Activated T-cell treated with anti-CD3 and anti-CD28 coated beads for 1 hour (primary cell): ENCODE measurements around the gene KRCC1.

Source experiments
- DNase-seq: peaks from one replicate; pipeline ENCODE4 v3.0.0-alpha.2; 2020; ENCODE audit warnings: low read depth

Gene KRCC1

DNA sequence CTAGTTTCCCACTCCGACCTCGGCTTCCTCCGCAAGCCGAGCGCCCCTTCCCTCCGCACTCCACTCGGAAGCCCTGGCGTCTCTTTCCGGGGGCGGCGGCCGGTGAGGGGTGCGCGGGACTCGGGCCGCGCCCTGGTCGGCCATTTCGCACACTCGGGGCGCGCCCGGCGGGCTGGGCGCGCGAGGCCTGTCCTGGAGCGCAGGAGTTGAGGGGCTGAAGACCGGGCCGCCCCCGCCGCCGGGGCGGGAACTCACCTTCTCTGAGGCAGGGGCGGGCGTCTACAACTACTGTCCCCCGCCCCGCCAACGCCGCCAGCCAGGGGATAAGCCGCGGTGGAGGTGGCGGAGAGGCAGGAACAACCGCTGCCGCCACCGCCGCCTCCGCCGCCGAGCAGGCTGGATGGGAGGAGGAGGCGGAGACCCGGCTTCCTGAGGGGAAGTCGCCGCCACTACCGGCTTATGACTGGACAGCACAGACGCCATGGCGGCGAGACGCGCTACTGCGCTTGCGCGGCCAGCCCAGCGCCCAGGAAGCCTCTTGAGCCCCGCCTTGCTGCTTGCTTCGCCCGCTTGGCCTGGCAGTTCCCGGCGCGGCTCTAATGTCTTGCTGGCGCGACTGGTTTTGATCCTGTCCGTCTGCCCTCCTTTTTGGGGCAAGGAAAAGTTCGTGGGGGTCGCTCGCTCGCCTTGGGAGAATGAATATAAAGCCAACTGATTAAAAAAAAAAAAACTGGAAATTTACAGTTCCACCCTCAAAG is at the start of gene KRCC1:
TSS of gene KRCC1 (minus strand) at position 413 of the 758 bp plus-strand sequence. CDS start 27,220 bp downstream, outside the sequence.
- peak; percentile 86 for DNase-seq

DNA sequence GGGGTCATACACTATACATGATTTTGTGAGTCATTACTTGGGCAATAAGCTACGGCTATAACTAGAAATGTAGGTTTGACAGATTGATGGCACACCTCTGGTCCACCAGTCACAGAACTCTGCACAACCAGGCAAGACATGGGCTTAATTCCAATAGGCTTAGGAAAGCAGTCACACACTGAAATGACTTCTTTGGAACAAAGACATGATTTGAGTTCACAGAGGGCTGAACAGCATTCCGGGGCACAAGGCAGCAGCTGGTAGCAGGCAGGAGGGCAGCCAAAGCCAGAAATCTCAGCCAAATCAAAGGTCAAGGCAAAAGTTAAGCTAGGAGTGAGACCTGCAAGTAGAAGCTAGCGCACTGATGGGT is 44.9 kb upstream of the KRCC1 start:
- DNase-seq = no peak

DNA sequence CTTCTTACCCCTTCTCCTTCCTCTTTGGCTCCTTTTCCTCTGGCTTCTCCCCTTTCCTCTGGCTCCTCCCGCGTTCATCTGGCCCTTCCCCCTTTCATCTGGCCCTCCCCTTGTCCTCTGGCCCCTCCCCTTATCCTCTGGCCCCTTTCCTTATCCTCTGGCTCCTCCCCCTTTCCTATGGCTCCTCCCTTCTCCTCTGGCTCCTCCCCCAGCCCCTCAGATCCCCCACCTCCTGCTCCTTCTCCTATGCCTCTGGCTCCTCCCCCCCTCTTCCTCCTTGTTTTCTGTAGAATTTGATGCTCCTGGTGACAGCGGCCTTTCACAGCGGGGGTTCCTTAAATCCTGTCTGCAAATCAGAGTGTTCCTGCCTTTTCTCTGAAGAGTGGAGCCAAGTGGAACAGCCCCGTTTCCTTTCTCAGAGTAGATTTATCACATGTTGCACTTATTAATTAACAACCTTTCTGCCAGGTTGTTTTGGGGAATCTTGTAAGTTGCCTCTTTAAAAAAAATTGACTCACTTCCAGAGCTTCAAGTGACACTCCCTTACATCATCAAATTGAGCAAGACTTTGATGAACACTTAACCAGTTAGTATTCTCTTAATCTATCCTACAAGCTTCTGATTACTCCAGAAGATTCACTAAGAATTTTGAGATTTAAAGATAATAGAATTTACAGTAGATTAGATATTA is 44.4 kb upstream of the KRCC1 start:
- DNase-seq = no peak

DNA sequence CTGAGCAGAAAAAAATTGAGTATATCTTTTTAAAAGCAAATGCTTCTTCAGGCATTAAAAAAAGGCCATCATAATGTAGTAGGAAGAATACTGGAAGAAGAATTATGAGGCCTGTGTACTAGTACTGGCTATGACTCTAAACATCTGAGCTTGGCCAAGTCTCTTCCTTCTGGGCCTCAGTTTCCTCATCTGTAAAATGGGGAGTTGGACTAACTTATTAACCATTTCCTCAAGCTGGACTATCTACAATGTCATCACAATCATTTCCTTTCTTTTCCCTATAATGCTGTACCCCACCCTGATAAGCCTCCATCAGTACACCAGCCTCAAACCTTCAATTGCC is 42.9 kb upstream of the KRCC1 start:
- DNase-seq = no peak

DNA sequence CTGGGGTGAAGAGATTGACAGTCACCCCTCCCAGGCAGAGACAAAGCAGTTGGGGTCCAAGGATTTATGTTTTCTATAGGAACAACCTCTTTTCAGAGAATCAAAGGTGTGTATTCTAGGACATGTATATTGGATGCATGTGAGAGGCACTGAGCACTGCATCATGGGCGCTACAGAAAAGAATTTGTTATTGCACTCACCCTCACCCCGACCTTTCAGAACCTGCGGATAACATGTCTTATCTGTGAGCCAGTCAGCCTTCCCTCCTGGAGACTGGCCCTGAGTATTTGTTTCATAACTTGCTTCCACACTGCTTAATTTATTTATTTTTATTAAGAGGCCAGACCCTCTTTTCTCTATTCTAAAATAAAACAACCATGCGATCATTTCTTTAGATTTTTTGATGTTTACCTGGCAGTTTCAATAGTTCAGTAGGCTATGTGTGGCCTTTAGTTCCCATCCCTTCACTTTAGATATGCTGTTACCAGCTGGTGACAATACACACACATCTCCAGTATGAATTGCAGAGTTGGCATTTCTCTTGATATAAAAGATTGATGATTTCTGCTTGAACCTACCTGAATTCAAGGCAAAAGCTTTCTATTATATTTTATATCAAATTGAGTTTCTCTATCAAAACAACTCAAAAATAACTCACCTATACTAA is 42.4 kb upstream of the KRCC1 start:
- no peak for DNase-seq

DNA sequence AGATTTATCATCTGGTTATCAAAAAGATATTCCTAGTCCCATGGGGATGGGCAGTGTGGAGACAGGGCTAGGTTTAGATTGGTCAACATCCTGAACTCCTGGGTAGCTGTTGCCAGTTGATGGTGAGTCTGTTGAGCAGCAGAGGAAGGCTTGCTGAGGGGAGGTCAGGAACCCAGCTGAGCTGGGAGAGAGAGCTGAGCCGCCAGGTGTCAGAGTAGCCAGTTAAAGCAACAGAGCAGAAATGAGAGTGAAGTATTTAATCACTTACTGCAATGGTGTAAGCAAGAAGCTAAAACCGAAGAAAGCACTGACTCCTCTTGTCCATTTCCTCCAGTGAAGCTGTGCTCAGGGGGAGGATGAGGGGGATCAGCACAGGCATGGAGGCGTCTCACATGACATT is 41.6 kb upstream of the KRCC1 start:
- DNase-seq = no peak

DNA sequence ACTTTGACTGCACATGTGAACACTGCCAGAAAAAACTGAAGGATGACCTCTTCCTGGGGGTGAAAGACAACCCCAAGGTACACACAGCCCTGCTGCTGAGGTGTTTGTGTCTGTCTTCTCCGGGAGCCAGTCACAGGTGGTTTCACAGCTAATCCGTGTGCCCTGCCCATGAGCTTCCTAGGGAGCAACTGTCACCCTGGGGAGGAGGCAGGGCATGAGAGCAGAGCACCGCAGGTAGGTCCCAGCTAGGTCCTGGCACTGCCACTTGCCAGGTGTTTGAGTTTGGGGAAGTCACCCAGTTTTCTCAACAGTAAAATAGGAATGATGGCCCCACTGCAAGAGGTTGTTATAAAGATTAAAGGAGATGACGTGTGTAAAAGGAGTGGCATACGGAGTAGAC is 41.1 kb upstream of the KRCC1 start:
- DNase-seq = no peak

DNA sequence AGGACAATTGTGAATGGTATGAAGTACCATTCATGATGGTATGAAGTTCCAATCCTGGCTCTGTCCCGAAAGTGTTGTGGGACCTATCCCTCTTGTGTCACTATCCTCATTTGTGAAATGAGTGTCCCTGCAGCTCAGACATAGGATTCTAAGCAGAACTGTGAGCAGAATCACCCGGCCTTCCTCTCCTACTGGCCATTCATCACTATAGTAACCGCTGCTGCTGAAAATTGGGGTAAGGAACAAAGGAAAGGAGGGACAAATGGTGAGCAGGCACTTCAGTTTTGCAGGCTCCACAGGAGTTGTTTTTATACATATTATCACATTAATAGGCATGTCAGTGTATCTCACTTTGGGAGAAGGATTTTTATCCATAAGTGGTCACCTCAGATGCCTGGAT is 39.4 kb upstream of the KRCC1 start:
- DNase-seq = no peak

DNA sequence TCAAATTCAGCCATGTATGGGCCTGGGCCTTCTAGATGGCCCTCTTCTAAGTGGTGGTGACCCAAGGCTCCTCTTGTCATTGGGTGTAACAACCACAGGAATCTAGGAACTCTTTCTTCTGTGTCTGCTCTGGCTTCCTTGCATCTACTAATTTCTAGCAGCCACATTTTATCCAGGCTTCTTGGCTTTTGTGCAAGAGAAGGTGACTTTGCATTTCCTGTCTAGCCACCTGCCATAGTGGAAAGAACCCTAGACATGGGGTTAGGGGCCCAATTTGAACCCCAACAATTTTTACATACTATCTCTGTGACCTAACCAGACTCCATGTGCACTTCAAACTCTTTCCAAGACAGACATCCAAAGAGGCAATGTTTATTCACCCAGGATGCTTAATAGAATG is 37.2 kb upstream of the KRCC1 start:
- no peak for DNase-seq

DNA sequence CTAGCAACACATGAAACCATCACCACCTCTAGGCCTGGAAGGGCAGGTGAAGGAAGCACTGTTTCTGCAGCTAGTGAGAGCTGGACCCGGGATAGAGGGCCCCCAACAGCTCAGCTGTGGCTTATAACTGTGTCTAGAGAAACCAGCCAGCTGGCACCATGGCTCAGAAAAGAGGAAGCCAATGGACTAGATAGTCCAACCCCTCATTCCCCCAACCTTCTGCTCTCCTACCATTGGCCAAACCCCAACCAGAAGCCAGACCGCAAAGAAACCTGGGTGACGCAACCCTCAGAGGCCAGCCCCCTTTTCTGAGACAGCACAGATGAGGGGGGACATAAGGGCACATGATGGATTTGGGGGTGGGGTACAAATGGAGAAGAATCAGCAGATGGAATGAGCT is 36.4 kb upstream of the KRCC1 start:
- no peak for DNase-seq

DNA sequence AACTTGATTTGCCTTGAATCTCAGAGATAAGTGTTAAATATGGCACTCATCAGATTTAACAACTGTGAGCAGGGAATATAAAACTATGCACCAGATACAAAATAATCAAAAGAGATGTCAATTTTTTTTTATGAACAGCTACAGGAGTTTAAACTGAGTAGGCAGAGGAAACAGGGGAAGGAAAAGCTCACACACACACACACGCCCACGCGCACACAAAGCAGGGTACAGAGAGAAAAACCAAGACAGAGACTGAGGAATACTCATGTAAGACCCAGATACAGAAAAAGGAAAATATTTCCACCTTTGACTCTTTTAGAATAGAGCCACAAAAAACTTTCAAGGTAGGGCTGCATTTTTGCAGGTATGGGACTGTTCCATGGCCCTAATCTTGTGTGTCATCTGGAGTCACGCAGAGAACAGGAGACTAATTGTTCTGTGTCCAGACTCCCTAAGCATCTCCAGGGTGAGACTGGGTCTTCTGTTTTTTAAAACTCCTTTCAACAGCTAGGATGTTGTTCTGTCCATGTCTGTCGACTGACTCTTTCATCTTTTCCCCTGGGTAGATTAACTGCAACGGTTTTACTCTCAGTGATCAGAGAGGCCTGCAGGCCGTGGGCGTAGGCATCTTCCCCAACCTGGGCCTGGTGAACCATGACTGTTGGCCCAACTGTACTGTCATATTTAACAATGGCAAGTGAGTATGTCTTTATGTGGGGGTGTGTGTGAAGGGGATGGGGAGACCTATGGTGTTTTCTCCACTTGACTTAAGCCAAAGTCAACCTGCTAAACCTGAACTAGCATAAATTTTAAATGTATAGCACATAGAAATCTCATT is 35.1 kb upstream of the KRCC1 start:
- DNase-seq = peak; percentile 7

DNA sequence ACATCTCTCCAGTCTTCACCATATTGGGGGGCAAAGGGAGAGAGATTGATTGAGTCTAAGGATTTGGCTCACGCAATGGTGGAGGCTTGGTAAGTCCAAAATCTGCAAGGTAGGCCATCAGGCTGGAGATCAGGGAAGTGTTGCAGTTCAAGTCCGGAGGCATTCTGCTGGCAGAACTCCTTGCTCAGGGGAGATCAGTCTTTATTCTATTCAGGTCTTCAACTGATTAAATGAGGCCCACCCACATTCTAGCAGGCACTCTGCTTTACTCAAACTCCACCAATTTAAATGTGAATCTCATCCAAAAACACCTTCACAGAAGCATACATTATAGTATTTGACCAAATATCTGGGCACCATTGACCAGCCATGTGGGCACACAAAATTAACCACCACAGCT is 33.4 kb upstream of the KRCC1 start:
- no peak for DNase-seq

DNA sequence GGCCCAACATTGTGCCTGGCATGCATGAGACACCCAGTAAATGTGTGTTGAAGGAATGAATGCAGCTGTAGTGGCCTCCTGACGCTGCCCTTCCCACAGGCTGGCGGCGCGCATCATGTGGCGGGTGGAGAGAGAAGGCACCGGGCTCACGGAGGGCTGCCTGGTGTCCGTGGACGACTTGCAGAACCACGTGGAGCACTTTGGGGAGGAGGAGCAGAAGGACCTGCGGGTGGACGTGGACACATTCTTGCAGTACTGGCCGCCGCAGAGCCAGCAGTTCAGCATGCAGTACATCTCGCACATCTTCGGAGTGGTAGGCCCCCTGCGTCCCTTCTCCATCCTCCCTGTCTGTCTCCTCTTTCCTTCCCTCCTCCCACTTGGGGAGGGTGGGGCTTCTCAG is 32.2 kb upstream of the KRCC1 start:
- no peak for DNase-seq

DNA sequence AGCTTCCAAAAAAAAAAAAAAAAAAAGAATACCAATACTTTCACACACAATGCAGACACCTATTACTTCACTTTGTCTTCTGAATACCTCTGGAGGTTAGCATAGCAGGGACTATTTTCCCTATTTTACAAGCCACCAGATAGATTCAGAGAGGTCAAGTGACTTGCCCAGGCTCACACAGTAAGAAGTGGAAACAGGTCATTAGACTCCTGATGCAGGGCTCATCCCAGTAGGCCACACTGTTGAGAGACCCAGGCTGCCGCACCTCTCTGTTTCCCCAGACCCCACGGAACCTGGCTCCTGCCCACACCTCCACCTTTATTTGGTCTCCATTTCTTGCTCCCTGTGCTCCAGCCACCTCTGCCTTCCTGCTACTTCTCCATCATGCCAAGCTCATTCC is 31.5 kb upstream of the KRCC1 start:
- no peak for DNase-seq

DNA sequence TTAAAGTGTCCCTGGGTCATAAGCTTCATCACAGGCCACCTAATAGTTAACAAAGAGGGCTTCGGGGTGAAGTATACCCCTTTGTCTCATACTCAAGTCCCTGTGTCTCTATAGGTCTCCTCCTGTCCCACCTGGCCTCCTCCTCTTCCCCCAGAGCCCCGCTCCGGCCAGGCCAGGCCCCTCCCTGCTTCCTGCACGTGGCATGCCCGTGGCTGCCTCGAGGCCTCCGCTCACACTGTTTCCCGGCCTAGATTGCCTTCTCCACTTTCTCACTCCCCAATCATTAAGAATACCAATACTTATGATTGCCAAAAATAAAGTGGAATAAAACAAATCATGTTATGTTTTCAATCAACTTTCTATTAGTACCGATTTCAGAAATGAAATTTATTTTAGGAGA is 30.8 kb upstream of the KRCC1 start:
- DNase-seq = no peak

DNA sequence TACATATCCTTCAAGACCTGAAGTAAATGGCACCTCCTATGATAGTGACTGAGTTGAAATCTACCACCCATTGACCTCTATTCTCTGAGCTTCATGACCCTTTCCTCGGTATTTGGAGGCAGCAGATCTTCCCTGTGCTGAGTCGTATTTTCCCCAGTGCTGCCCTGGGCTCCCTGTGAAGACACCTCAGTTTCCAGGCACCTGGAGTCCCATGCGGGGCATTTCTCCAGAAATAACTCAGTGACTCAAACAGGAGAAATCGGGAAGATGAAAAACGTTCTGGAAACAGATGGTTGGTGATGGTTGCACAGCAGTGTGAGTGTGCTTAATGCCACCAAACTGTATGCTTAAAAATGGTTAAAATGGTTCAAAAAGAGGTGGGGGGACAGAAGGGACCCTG is 30.0 kb upstream of the KRCC1 start:
- DNase-seq = no peak

DNA sequence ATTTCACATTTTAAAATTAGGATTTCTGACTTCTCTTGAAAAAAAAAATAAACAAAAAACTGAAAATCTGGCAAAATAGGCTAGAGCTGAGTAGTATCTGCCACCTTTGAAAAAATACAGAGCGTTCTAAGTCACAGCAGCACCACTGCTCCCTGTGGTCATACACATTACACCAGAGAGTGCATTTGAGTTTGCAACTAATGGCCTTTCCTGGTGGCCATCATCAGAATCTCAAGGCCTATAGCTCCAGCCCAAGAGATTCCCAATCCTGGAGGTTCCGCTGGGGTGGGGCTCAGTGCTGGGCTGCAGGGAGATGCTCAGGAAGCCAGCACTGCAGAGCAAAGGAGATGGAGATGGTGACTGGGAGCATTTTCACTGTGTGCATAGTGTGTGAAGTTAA is 29.5 kb upstream of the KRCC1 start:
- DNase-seq = no peak

DNA sequence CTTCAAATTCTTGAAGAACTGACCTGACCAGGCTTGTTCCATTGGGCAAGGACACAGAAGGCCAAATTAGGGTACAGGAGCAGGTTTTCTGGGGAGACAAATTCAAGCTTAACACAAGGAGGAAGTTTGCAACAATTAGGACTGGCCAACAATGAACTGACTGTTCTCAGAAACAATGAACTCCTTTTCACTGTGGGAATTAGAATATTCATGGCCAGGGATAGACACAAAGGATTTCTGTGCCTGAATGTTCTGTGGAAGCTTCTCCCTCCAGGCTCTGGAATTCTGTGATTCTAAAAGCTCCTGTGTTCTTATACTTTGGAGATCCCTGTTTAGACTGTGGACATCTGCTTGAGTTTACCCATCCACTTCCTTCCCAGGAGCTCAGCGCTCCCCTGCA is 27.2 kb upstream of the KRCC1 start:
- DNase-seq = no peak

DNA sequence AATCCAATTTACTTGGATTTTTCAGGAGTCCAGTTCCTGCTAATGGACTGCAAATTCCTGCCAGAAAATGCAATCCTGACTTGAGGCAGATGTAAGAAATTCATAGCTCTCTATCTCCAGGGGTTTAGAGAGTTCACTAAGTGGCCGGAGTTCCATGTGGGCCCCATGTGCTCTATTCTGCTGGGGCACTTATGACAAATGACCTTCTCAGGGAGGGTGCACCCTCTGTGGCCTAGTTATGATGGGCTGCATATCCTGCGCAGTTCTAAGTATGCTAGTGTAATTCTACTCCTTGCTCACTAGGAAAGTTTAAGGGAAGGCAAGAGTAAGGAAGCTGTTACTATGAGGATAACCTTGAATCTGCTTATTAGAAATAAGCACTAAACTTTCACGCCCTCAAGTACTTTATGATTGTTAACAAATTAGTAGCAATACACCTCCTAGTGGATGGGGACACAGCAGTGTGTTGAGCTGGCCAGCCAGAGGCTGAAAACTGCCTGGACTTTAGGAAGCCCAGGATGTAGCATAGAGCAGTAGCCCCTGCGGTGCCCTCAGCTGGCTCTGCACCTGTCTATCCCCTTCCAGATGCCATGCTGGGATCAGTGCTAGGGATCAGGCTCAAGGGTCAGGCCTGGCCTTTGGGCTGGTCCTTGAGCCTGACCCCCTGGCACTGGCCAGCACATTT is 26.5 kb upstream of the KRCC1 start:
- DNase-seq = no peak

DNA sequence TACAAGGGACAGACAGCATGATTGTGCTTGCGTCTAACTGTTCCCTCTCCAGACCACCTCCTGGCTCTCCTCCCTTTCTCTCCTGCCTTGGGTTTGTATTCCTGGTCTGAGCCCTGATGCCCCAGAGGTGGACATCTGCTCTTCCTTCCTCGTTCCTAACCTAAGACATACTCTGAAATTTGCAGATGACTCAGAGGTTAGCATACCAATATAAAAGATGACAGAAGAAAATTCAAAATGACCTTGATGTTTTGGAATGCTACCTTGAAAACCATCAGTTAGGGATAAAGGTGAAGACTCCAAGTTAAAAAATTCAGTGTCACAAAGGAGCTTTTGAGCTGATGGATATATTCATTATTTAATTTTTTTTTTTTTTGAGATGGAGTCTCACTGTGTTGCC is 25.0 kb upstream of the KRCC1 start:
- no peak for DNase-seq

DNA sequence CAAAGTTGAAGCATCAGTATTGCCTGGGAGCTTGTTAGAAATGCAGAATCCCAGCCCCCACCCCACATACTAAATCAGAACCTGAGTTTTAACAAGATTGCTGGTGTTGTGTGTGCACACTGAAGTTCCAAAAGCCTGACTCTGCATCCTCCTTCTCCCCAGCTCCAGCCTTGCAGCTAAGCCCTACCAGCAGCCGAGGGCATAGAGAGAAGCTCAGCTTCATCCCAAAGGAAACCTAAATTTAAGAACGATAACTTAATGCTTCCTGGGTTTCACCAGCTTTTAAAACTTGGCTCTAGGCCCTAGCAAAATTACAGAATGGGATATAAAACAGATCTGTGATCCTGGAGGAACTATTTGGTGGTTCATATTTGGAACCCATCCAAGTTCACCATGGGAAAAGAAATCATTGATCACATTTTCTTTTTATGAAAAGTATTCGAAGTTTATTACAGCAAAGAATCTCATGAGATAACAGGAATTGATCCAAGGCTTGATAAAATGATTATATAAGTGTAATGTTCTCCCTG is 23.1 kb upstream of the KRCC1 start:
- no peak for DNase-seq

DNA sequence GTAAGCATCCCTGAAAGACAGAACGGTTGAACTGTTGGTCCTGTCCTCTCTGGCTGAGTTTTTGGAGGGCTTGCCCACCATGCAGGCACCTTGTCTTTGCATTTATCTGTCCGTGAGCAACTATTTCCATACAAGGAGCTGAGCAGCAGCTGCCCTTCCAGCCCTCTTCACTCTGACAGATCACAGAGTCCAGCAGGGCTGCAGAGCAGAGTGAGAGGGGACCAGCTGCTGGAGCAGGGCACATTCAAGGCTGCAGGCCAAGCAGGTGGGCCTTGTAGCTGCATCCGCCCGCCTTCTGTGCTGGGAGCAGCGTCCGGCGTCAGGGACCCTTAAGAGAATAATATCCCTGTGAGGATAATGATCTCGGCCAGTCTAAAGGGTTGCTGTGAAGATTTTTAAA is 21.5 kb upstream of the KRCC1 start:
- DNase-seq = no peak
